Lower leg skin (tissue), 3 donors: ENCODE data around the gene EIF5.

Source experiments
- POLR2A ChIP-seq, 2 donors: fragments of 450-650 bp; IDR thresholded peaks; one replicate each; pipeline ENCODE4 v1.6.1; 2016 to 2017; ENCODE audit warnings: antibody characterized with exemption in 2 of 2, mild to moderate bottlenecking in 1 of 2, moderate library complexity in 1 of 2
- TF ChIP-seq, protein P1 (sequence below), 3 donors: fragments of 450-650 bp; IDR thresholded peaks; one replicate each; pipeline ENCODE4 v1.5.1; 2016; ENCODE audit warnings: antibody characterized with exemption in 3 of 3, mild to moderate bottlenecking in 3 of 3, moderate library complexity in 2 of 3

DNA sequence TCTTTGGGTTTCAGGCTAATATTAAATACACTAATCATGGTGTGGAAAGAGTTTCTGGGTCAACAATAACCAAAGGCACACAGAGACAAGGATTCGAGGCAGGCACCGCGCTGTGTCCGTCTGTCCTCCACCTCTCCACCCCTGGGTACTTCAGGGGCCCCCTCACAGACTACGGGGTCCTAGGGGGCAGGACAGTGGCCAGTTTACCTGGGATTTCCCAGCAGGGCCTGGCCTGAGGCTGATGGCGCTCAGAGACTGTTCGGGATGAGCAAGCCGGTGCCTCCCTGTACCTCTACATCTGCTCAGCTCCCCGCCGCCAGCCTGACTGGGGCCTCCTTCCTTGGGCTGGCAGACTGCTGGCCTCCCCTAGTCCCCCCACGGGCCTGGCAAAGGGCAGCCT, 18.1 kb upstream of the EIF5 start:
- TF ChIP-seq POLR2A (IDR thresholded peaks at IDR 0.05): no peak
- TF ChIP-seq, protein P1, sequence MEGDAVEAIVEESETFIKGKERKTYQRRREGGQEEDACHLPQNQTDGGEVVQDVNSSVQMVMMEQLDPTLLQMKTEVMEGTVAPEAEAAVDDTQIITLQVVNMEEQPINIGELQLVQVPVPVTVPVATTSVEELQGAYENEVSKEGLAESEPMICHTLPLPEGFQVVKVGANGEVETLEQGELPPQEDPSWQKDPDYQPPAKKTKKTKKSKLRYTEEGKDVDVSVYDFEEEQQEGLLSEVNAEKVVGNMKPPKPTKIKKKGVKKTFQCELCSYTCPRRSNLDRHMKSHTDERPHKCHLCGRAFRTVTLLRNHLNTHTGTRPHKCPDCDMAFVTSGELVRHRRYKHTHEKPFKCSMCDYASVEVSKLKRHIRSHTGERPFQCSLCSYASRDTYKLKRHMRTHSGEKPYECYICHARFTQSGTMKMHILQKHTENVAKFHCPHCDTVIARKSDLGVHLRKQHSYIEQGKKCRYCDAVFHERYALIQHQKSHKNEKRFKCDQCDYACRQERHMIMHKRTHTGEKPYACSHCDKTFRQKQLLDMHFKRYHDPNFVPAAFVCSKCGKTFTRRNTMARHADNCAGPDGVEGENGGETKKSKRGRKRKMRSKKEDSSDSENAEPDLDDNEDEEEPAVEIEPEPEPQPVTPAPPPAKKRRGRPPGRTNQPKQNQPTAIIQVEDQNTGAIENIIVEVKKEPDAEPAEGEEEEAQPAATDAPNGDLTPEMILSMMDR (IDR thresholded peaks at IDR 0.05): no peak
